OCI-LY7 (cell line): ENCODE measurements around the gene GABARAP.

Experiments used
- CTCF ChIP-seq: fragments of 200-600 bp; sonication (generic); conservative IDR thresholded peaks from 2 replicates; pipeline ENCODE4 v1.5.1; 2014; ENCODE audit warnings: mild to moderate bottlenecking, antibody characterized with exemption, low read length, moderate library complexity, mixed read lengths
- EZH2phosphoT487 ChIP-seq: fragments of 200-600 bp; sonication (generic); IDR thresholded peaks from 2 replicates; pipeline ENCODE4 v1.6.1; 2018; ENCODE audit warnings: low read depth, borderline replicate concordance, mild to moderate bottlenecking, mixed run types, antibody characterized with exemption, low read length, moderate library complexity, mixed read lengths

DNA sequence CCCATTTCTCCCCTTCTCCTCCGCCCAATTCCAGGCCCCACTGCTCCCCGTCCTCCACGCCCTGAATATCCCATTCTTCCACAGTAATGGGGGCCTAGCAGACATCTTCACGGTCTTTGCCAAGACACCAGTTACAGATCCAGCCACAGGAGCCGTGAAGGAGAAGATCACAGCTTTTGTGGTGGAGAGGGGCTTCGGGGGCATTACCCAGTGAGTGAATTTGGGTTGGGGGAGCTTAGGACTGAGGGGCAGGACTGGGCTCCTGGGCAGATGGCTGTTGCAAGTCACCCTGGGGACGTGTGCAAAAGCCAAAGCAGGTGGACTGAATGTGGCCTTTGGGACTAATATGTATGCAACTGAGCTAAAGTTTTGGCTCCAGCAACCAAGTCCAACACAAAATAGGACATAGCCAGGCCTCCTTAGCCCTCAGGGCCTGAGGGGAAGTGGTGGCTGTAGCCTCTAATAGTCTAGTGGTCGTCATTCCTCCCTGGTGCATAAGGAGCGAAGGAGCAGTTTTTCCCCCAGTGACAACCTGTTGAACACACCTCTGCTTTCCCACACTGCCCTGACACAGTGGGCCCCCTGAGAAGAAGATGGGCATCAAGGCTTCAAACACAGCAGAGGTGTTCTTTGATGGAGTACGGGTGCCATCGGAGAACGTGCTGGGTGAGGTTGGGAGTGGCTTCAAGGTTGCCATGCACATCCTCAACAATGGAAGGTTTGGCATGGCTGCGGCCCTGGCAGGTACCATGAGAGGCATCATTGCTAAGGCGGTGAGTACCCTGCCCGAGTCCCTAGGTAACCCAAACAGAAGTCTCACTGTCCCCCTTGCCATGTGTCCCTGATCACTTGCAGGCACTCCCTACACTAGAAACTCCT lies 19.9 kb downstream of the GABARAP start:
- no peak for TF ChIP-seq CTCF
- no peak for TF ChIP-seq EZH2phosphoT487
